ENCODE results near the gene RAB8B. TPM values are rescaled to one million over a fixed set of nuclear protein-coding genes. Genes with fewer than 3 reads are reported as not detected.

The RAB8B gene
- total and polyA plus RNA-seq, 9 of the 15 experiments (the other 6 are each of a cell fraction or from before 2014, with no cell fraction given): 7.8 to 32.1 (median 24.2) TPM

DNA sequence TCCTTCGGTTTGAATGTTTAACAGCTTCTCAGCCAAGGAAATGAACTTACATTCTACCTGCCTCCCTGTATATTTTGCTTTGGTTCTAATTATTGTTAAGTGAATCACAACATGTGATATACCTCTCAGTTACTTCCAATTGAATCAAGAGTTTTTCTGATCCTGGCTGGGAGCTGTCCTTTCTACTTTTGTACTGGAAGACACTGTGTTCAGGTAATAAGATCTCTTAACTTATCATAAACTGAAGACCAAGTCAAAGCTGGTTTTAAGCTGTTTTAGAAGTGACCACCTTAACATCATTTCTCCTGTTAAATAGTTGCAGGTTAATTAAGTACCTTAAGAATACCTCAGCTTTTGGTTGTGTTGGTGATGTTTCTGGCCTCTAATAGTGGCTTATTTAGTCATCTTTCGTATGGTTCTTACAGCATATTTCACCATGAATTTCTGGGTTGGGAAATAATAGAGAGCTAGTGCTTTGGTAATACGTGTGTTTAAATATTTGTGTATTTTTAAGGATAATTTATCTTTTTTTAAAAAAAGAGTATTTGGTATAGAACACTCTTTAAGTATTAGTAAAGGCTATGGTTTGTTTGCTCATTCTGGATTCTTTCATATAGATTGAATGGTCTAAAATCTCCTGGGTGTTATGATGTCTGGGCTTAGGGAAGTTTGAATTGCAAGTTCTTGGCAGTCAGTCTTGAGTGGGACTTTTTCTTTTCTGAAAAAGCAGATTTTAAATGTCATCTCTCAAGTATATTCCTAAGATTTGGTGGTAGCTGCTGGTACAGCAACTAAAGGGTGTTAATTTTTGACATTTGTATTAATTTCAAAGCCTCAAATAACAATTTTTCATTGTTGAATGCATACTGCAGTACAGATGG, 1.6 kb downstream of the RAB8B start (continued):
- TF ChIP-seq REST (IDR thresholded peaks at IDR 0.05; ENCODE audit: borderline replicate concordance) (peak; percentile 78), REST (CRISPR knock-in tag; IDR thresholded peaks at IDR 0.05; ENCODE audit: low read depth) (no peak), THRB (CRISPR knock-in tag; conservative IDR thresholded peaks at IDR 0.05) (no peak), SIN3A (IDR thresholded peaks at IDR 0.05; ENCODE audit: borderline replicate concordance in 2 of 2, control insufficient read depth in 1 of 2, low read depth in 2 of 2, low read length in 2 of 2) (no peak), LEF1 (IDR thresholded peaks at IDR 0.05) (no peak), BMI1 (IDR thresholded peaks at IDR 0.05; ENCODE audit: low read length) (no peak), POLR2H (tag; IDR thresholded peaks at IDR 0.05; ENCODE audit: low read depth) (peak; percentile 49; the same call in 1 of the 2 replicates), ZNF707 (CRISPR knock-in tag; conservative IDR thresholded peaks at IDR 0.05) (no peak), ZKSCAN1 (IDR thresholded peaks at IDR 0.05; ENCODE audit: low read depth, low read length) (no peak), ILK (tag; IDR thresholded peaks at IDR 0.05; ENCODE audit: borderline replicate concordance, low read depth) (no peak)
